Astrocyte of the hippocampus (primary cell): ENCODE measurements around the gene LINGO3.
"Not testable (repeated sequence)": the region's sequence is repeated elsewhere in the genome, so short reads cannot be mapped to it uniquely, and the experiment has no call there.

ENCODE experiments used
- DNase-seq: peaks from one replicate; pipeline ENCODE4 v3.0.0; 2011; ENCODE audit warnings: low read depth, low spot score

The LINGO3 gene, protein sequence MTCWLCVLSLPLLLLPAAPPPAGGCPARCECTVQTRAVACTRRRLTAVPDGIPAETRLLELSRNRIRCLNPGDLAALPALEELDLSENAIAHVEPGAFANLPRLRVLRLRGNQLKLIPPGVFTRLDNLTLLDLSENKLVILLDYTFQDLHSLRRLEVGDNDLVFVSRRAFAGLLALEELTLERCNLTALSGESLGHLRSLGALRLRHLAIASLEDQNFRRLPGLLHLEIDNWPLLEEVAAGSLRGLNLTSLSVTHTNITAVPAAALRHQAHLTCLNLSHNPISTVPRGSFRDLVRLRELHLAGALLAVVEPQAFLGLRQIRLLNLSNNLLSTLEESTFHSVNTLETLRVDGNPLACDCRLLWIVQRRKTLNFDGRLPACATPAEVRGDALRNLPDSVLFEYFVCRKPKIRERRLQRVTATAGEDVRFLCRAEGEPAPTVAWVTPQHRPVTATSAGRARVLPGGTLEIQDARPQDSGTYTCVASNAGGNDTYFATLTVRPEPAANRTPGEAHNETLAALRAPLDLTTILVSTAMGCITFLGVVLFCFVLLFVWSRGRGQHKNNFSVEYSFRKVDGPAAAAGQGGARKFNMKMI

DNA sequence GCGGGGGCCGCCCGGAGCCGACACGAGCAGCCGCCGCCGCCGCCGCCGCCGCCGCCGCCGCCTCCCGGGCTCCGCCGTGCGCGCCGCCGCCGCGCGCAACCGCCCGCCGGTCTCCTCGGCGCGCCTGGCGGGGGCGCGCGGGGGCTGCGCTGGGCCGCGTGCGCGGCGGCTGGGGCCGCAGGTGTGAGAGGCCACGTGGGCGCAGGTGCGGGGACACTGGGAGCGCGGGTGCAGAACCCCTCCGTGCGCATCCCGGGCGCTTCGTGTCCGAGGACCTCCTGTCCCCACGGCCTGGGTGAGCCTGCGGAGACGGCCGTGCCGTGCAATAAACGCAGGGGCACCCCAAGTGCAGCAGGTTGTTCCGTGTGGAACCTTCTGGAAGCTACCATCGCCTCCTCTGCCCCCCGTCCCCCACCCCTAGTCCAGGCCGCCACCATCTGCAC is at the start of gene LINGO3:
TSS of gene LINGO3 (minus strand) at position 41 of the 443 bp plus-strand sequence. CDS start 16,378 bp downstream, outside the sequence.
- DNase-seq = no peak

DNA sequence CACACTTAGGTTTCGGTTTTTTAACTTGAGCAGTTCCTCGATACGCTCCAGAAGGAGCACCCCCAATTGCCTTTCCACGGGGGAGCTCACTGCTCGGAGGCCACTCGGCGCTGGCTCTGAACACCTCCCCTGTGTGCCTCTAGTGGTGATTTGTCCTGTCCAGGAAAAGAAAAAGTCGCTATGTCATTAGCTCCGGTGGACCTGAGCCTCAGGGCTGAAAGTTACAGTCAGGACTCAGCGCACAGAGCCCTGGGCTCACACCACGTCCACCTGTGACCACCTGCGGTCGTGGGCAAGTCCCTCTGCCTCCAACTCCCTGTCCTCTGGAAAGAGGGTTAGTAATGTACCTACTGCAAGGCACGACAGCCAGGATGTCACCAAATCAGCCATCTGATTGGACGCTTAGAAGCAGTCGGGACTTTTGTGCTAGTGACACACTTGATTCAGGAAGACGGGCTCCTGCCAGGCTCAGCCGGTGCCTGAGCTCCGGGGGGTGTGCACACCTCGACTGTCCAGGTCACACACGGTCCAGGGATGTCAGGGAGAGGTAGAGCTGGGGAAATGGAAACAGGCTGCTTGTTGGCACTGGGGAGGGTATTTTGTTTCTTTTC is 48.2 kb upstream of the LINGO3 start:
- DNase-seq = no peak

DNA sequence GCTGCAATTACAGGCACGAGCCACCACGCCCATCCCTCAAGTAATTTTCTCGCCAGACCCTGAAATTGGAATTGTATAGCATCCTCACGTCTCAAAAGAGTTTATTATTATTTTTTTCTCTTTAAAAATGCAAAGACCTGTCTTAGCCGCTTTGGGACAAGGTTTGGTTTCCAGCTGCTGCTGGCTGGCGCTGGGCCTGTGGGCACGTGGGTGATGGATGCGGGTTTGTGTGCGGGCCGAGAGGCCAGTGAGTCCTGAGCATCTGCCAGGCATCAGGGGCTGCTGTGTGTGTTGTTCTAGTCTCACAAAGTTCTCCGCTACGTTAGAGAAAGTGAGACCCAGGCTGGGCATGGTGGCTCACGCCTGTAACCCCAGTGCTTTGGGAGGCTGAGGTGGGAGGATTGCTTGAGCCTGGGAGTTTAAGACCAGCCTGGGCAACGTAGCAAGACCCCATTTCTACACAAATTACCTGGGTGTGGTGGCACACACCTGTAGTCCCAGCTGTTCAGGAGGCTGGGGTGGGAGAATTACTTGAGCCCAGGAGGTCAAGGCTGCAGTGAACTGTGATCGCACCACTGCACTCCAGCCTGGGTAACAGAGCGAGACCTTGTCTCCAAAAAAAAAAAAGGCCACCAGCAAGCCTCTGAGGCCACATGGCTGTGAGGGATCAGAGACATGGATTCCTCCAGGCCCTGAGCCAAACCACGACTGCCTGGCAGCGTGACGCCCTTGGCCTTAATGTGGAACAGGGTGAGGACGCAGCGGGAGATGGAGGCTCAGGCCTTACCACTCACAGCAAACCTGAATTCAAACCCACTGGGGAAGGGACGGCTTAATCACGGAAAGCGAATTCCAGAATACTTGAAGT is 47.4 kb upstream of the LINGO3 start:
- peak; percentile 66 for DNase-seq

DNA sequence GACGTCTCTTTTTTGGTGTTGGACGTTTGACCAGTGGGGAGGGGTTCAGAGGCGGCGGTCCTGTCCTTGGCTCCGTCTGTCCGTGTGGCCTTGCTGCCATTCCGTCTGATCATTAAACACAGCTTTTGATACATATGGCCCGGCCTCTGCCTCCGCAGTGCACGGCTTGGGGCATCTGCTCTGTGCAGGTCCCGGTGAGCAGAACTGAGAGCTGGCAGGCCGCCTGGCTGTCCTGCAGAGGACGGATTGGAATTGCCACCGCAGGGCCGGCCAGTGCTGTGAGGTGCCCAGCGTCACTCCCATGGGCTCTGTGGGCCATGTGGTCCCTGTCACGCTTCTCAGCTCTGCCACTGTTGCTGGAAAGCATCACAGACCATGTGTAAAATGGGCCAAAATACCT is 46.7 kb upstream of the LINGO3 start:
- DNase-seq = no peak

DNA sequence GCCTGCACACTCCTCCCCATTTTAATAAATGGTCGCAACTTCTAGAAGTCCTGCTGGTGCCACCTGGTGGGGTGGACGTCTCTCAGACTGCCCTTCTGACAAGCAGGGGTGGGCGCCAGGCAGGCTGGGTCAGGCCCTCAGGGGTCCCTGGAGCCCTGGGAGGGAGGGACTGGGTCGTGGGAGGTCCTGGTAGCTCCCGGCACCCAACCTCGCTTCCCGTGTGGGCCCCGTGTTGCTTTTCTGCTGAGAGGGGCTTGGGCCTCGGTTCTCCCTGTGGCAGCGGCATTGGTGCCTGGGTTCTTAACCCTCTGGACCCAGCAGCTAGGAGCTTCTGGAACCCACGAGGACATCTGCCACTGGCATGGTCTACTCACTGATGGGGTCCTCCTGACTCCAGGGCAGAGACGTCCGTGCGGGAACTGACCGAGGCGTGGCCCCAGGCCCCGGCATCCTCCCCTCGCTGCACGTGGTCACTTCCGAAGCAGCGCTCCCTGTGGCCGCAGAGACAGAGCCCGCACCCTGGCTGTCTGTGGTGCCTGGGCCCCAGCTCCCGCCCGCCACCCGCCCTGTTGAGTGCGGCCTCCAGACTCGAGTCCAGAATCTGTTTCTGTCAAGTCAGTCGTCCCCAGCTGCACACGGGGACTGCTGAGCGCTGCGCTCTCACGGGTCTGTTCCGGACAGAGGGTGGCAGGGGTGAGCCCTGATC is 46.1 kb upstream of the LINGO3 start:
- DNase-seq = no peak

DNA sequence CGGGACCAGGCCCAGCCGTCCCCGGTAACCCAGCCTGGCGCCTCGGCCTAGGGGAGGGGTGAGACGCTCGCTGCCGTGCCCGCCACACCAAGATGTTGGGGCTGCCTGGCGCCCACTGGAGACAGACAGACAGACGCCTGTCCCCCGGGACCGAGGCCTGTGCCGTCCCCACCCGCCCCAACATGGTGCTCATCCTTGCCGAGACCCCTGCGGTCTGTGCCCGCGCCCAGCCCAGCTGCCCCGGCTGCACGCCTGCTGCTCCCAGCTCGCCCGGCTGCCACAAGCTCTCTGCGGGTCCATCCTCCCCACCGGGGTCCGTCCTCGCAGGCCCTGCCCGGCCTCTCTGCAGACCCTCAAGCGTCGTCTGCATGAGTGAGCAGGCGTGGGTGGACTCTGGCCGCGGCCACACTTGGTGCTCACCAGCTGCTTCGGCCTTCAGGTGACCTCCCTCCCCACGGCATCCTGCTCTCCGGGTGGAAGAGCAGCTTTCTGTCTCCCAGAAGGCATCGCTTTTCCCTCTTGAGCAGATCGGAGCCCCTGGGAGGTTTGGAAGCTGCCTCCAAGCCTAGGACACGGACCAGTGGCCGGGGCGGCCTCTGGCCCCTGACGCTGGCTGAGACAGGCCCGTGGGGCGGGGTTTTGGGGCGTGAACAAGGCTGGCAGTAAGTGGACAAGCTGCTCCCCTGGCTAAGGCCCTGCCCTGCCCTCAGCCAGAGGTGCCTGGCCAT is 45.4 kb upstream of the LINGO3 start:
- no peak for DNase-seq

DNA sequence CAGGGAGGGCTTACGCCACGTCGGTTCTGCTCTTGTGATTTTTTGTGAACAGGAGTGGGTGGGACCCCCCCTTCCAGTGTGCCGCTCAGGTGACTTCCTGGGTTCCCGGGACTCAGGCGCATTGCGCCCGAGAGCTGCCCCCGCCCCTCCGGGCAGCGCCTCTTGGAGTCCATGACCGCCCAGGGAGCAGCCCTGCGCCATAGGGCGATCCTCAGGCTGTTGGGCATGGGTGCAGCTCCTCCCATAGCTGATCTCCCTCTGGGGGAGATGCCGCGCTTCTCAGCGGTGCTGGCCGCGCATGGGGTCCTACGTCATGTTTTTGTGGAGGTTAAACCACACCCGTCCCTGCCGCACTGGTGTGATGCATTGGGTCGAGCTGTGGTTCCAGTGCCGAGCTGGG is 44.2 kb upstream of the LINGO3 start:
- DNase-seq = no peak

DNA sequence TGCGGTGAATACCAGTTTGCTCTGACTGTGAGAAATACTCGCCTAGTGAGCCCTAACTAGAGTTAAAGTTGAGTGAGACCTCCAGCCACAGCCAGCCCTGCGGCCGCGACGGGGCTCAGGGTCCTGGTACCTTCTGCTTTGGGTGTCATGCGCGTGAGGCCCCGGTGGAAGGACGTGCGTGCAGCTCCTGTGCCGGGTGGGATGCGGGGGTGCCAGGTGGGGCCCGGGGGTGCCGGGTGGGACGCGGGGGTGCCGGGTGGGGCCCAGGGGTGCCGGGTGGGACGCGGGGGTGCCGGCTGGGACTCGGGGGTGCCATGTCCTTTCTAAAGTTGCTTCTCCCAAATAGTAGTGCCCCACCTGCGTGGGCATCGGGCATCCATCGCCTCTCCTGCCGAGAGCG is 43.6 kb upstream of the LINGO3 start:
- no peak for DNase-seq

DNA sequence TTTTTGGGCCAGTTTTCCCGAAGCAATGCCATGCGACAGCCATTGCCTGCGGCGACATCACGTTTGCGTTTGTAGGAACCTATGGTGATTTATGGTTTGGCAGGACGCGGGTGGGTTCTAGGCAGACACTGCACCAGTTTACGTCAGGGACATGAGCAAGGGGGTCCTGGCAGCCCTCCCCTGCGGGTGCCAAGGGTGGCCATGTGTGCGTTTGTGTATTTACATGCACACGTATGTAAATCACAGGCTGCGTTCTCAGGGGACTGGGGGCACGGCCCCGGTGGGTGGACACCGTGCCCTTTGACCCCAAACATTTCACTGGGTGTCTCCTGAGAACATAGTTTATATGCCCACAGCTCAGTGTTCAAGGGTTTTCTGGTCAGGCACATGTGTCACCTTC is 42.7 kb upstream of the LINGO3 start:
- DNase-seq = no peak

DNA sequence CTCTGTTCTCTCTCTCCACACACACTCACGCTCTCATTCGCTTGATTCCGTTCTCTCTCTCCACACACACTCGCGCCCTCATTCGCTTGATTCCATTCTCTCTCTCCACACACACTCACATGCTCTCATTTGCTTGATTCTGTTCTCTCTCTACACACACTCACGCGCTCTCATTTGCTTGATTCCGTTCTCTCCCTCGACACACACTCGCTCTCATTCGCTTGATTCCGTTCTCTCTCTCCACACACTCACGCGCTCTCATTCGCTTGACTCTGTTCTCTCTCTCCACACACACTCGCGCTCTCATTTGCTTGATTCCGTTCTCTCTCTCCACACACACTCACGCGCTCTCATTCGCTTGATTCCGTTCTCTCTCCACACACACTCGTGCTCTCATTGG is 41.9 kb upstream of the LINGO3 start:
- DNase-seq = not testable (repeated sequence)

DNA sequence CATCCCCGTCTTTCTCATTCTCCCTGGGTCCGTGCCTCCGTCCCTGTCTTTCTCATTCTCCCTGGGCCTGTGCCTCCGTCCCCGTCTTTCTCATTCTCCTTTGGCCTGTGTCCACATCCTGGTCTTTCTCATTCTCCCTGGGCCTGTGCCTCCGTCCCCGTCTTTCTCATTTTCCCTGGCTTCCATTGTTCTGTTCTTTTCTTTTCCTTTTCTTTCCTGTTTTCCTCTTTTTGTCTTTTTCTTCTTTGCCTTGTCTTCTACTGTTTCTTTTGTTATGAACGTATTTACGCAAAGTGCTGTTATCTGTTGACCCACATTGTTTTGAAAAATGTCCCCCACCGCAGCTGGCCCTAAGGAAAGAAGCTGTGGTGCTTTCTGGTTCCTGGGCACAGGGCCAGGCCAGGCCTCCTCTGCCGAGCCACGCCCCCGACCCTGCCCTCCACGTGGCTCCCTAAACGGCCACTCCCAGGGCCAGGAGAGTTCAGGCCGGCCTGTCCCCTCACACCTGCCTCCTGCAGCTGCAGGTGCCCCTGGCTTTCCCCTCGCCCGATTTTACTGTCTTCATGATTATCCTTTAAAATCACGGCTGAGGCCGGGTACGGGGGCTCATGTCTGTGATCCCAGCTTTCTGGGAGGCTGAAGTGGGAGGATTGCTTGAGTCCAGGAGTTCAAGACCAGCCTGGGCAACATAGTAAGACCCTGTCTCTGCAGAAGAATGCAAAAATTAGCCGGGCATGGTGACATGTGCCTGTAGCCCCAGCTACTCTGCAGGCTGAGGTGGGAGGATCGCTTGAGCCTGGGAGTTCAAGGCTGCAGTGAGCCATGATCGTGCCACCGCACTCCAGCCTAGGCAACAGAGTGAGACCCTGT is 38.1 kb upstream of the LINGO3 start:
- DNase-seq = peak; percentile 51

DNA sequence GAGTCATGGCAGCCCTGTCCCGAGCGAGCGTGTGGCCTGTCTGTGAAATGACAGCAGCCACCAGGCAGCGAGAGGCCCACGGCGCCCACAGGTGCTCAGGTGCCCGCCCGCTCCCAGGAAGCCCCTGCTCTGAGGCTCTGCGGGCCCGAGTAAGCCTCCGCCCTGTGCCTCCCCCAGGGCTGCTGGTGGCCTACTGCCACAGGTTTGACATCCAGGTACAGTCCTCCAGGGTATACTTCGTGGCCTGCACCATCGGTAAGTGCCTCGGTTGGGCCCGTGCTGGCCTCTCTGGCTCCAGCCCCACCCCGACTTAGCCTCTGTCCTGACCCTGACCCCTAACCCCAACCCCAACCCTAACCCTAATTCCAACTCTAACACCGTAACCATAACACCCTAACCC is 37.1 kb upstream of the LINGO3 start:
- DNase-seq = no peak

DNA sequence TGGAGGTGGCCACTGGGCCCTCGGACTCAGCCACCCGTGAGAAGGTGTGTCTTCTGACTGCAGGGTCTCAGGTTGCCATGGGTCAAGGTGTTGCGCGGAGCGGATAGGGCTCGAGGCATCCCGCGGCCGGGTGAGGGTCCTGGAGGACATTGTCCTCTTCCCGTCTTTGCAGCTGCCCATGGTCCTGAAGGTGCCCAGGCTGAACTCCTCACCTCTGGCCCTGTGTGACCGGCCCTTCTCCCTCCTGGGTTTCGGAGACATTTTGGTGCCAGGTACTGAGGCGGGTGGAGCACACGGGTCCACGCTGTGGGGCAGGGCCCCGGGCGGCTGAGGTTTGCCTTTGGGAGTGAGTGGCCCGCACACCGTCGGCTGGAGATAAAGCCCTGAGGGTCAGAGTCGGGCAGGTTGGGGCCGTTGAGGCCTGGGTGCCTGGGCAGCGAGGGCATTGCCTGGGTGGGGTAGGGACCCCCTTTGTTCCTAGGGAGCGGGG is 36.5 kb upstream of the LINGO3 start:
- no peak for DNase-seq

DNA sequence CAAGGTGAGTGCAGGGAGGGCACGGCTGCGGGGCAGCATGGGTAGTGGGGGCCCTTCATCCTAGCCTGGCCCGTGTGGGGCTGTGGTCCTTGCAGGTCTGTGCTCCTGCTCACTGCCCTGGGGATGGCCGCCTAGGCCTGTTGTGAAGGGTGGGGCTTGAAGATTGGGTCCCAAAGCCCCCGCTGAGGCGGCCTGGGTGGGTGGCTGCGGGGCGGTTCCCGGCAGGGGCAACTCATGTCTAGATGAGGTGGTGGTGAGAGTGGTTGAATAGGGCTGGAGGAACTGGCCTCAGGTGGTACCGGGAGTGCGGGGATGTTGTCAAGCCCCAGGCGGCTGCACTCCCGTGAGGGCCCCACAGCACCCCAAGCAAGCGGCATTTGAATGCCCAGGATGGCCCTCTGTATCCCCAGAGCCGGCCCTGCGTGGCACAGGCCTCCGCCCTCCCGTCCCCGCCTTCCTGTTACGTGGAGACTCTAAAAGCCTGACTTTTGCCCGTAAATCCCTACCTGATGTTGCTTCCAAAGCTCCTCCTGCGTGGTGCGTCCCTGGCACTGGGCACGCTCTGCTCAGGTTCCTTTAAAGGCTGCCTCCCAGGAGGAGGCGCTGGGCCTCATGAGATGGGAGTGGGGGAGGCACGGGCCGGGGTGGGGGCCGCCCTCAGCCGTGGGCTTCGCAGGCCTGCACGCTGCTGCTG is 35.5 kb upstream of the LINGO3 start:
- no peak for DNase-seq

DNA sequence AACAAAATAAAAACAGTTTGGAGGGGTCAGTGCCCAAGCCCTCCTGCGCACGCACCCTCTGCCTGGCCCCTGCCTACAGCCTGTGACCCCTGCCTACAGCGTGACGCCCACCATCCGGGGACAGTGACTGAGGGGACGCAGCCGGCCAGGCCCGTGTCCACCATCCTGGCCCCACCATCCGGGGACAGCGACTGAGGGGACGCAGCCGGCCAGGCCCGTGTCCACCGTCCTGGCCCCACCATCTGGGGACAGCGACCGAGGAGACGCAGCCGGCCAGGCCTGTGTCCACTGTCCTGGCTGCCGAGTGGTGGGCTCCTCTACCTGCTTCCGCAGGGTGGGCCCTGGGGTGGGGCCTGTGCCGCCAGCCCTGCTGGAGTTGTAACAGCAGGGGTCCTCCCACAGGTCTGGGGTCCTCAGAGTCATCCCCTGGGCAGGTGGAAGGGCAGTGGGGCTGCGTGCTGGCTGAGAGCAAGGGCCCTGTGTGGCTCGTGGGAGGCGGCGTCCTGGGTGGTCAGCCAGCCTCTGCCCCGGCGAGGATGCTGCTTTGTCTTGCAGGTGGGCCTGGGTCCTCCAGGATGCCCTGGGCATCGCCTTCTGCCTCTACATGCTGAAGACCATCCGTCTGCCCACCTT is 34.8 kb upstream of the LINGO3 start:
- no peak for DNase-seq

DNA sequence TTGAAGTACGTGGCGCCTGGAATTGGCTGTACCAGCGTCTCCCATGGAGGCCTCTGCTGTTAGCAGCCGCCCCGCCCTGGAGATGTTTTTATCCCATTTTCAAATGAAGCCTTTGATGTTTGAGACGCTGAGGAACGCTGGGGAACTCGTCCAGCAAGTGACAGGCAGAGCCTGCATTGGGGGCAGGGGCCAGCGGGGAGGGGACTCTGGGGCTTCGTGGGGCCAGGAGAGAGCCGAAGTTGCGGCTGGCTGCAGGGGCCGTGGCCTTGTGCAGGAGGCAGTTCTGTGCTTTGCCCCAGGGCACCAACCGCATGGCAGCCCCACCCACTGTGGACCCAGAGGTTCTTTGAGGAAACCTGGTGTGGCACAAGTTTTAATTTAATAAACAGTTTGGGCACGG is 34.0 kb upstream of the LINGO3 start:
- no peak for DNase-seq

DNA sequence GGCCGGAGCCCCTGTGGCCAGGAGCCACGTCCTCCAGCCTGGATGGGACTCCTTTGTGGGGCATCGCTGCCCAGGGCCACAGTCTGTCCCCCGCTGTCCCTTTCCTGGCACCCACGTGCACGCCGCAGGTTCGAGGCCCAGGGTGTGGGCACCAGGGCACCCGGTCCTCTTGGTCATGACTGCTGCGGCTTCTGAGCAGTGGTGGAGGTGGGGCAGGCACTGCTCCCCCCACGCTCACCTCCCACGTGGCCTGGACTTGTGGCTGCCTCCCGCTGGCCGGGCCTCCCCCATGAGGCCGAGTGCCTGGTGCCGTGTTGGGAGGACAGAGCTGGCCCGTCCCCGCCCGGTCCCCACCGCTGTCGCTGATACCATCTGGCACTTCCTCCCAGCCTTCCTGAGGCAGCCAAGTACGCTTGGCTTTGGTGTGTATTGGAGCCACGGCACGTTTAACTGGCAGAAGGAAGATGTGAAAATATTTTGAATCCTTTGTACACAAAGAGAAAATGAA is 33.3 kb upstream of the LINGO3 start:
- DNase-seq = no peak
